Measurements from ENCODE around the gene YTHDF1.

YTHDF1 gene

DNA sequence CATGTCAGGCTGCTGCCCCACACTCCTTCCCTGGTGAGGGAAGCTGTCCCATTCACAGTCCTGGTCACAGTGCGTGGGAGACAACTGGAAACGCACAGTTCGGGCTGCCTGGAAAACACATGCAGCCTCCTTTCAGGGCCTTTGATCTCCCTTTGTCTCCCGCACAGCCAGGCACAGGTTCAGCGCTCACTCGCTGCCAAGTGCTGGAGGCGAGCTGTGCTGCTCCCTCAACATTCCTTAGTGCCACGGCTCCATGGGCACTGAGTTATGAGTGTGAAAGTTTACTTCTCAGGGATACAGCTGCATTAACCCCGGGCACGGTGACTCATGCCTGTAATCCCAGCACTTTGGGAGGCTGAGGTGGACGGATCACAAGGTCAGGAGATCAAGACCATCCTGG lies 9.1 kb downstream of the YTHDF1 start:
- no peak for DNase-seq

DNA sequence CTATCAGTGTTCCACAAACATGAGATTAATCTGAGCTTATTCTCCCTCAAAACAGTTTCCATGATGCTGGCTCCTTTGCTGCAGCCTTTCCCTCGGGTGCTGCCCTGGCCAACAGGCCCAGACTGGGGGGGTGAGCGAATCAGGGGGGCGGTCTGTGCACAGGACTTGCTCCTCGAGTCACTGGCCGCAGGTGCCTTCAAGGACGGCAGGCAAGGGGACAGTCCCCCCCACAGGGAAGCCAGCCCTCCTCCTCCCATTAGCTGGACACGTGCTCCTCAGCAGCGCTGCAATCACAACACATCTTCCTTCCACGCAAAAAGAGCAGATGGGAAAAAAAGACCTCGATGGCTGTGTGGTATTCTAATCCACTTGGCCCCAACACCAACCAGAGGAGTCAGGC lies 10.0 kb downstream of the YTHDF1 start:
- DNase-seq: no peak

GRCh38 chr20:63204362-63204761 lies 11.6 kb downstream of the YTHDF1 start:
- DNase-seq: no peak

GRCh38 chr20:63202811-63203526 lies 13.0 kb downstream of the YTHDF1 start:
- no peak for DNase-seq

DNA sequence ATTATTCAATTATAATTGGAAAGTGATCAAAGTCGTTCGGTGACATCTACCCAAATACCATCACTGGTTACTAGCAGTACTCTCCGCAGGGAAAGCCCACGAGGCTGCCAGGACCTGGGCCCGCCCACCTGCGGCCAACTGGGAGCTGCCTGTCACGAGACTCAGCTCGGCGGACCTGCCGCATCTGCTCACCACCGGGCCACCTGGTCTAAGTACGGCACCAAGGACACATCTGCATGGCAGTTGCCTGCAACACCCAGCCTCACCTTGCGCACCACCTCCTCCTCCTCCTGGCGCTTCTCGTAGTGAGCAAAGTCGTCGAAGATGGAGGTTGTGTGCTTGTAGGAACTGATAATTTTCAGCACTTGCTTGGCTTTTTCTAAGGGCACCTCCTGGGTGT lies 13.9 kb downstream of the YTHDF1 start:
- no peak for DNase-seq

DNA sequence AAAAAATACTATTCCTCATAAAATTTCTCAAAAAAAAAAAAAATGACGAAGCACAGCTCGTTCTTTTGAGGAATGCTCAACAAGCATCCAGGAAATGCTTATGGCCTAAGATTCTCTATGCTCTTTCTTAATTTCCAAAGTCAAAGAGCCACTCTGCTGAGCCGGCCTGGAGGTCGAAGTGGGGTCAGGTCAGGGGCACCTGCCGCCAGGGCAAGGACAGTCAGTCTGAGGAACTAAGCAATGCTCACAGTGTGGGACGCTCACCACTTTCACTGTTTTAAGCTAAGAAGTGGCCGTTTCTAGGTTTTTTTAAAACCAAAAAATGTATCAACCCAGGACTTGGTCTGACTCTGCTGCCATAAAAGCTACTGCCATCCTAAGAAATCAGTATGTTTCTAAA lies 17.3 kb downstream of the YTHDF1 start:
- DNase-seq: no peak

DNA sequence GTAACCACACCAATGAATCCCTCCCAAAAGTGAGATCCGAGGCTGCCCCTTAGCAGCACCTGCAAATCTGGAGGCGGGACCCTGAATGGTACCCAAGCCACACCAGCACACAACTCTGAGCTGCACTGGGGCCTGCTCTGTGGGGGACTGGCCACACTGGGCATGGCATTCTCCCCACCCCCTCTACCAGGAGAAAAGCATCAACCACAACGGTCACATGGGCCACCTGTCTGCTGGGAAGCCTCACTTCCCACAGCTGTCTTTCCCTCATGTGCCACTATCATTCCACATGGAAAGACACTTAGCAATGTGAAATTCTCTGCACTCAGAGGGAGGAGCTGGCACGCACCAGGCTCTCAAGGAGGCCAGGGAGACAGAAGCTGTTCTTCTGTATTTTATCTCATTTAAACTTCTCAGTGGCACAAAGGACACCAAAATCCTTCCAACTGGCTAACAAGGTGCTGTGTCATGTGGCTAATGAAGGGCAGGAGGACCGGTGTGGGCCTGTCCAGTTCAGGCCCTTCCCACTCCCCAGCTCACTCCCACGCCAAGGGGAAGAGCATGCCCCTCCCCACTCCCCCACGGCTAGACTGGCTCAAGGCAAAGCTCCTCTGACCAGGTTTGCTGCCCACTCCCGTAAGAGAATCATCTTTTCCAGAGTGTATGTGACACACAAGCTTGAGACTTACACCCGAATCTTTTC lies 19.0 kb downstream of the YTHDF1 start:
- no peak for DNase-seq

DNA sequence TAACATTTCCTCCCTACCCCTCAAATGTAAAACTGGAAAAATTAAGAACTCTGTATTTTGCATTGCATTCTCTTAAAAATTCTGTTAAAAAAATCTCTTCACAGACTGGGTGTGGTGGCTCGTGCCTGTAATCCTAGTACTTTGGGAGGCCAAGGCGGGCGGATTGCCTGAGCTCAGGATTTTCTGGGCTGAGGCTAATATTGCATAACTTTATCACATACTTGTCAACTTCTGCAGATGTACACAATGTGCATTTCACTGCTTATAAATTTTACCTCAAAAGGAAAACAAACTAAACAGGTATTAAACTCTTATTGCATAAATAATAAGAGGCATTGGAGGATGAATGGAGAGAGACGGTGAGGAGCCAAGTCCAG lies 21.1 kb downstream of the YTHDF1 start:
- DNase-seq: no peak

- no peak for DNase-seq
Measured at GRCh38 chr20:63194007-63194796, 21.7 kb downstream of the YTHDF1 start.

- DNase-seq: no peak
Measured at GRCh38 chr20:63192721-63193120, 23.2 kb downstream of the YTHDF1 start.

DNA sequence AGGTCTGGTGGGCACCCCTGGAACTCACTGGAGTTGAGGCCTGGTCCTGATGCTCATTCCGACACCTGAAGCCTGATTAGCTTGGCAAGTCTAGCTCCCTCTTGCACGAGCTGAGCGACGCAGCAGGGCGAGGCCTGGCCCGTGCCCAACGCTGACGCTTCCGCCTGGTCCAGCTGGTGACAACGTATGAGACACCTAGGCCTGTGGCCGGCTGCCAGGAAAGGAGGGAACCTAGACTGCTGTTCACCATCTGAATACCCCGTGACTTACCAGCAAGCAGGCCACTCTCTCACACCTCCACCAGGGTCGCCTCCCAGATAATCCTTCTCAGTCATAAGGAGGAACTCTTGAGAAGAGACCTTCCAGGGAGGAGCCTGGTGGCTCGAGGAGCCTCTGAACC lies 24.5 kb downstream of the YTHDF1 start:
- DNase-seq: no peak

DNA sequence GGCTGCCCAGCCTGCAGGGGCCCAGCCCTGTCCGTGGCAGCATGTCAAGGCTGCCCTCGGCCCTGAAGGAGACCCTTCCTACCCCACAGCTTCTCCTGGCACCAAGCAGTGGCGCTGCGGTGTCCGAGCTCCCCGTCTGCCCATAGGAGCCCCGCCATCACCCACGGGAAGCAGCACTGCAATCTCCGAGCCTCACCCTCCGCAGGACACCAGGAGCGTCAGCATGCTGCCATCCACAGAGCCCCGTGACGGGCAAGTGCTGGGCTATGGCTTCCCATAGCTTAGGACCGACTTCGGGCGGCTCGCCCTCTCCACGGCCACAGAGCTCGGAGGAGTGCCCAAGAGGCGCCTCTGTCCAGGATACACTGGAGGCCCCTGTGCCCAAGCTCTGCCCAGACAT lies 25.1 kb downstream of the YTHDF1 start:
- DNase-seq: no peak

DNA sequence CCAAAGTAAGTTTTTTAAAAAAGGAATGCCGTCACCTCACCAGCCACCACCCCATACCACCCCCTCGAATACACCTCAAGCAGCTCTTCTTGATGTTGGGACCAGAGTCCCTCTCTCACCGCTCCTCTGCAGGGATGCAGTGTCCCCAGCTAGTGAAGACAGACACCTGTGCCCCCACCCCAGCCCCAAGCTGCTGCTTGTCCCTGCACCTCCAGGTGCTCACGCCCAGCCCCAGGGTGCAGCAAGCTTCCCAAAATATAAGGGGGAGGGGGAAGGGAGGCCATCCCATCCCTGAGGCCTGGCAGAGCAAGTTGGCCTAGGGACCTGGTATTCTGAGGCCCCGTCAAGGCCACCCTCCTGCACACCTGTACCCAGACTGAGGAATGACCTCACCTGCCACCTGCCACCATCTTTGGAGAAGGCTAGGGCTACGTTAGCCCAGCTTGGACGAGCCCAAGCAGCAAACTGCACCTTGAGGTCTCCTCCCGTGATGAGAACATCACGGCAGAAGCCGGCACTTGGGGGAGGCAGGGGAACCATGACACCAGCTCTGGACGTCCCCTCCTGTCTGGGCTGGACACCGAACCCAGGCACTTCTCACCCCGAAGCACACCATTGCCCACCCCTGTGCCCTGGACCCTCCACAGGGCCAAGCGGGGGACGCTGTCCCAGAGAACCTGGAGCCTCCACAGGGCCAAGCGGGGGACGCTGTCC lies 25.9 kb downstream of the YTHDF1 start:
- no peak for DNase-seq

DNA sequence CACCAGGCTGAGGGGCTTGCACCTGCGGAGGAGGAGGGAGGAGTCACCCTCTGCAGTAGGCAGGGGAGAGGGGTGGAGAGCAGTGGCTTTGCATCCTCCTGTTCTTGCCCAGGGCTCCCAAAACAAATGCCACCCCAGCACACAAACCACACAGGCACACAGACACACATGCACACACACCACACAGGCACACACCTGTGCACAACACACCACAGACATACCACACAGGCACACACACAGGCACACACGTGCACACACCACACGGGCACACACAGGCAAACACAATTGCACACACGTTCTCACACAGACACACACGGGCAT lies 26.6 kb downstream of the YTHDF1 start:
- DNase-seq: no peak

- DNase-seq: no peak
Measured at GRCh38 chr20:63188641-63189321, 27.1 kb downstream of the YTHDF1 start.

DNA sequence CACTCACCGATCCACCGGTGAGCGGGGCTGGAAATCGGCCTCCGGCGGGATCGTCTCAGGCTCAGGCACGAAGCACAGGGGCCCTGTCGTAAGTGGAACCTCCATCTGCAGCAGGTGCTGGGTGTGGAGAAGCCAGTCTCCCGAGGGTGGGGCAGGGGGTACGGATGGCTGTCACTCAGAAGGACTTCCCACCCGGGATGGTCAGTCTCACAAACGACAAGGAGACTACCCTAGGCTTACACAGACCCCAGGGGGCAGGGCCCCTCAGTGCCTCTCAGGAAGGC lies 27.8 kb downstream of the YTHDF1 start:
- DNase-seq: no peak

- DNase-seq: no peak
Measured at GRCh38 chr20:63187338-63188158, 28.4 kb downstream of the YTHDF1 start.

- no peak for DNase-seq
Measured at GRCh38 chr20:63186528-63187316, 29.2 kb downstream of the YTHDF1 start.

- no peak for DNase-seq
Measured at GRCh38 chr20:63186084-63186483, 29.8 kb downstream of the YTHDF1 start.

DNA sequence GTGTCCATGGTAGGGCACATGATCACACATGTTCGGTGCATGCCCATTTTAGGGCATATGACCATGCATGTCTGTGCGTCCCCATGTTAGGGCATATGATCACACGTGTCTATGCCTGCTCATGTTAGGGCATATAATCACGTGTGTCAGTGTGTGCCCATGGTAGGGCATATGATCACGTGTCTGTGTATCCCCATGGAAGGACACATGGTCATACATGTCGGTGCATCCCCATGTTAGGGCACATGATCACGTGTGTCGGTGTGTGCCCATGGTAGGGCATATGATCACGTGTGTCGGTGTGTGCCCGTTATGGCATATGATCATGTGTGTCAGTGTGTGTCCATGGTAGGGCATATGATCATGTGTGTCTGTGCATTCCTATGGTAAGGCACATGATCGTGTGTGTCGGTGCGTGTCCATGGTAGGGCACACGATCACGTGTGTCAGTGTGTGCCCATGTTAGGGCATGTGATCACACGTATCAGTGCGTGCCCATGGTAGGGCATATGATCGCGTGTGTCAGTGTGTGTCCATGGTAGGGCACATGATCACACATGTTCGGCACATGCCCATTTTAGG lies 30.6 kb downstream of the YTHDF1 start:
- DNase-seq: no peak

Measured in stimulated activated naive CD4-positive, alpha-beta T cell treated with Interleukin-2 at 50 U/mL for 16 hours (primary cell).